Parietal lobe (tissue), 2 donors: ENCODE measurements around the gene HMGN4. TPM values are rescaled to one million over a fixed set of nuclear protein-coding genes. Genes with fewer than 3 reads are reported as not detected.

Source experiments
- small RNA-seq: library from RNA; depleted of rRNA; stranded (forward); fragments of <200 nt; gene quantifications from one replicate; pipeline ENCODE3, GENCODE V24; 2014; ENCODE audit warnings: low replicate concordance
- total RNA-seq: library from RNA; depleted of rRNA; stranded (reverse); fragments of >200 nt; gene quantifications from one replicate; pipeline ENCODE4 v1.2.3, GENCODE V29; 2014

The HMGN4 gene
- total RNA-seq: 56.0 TPM

DNA sequence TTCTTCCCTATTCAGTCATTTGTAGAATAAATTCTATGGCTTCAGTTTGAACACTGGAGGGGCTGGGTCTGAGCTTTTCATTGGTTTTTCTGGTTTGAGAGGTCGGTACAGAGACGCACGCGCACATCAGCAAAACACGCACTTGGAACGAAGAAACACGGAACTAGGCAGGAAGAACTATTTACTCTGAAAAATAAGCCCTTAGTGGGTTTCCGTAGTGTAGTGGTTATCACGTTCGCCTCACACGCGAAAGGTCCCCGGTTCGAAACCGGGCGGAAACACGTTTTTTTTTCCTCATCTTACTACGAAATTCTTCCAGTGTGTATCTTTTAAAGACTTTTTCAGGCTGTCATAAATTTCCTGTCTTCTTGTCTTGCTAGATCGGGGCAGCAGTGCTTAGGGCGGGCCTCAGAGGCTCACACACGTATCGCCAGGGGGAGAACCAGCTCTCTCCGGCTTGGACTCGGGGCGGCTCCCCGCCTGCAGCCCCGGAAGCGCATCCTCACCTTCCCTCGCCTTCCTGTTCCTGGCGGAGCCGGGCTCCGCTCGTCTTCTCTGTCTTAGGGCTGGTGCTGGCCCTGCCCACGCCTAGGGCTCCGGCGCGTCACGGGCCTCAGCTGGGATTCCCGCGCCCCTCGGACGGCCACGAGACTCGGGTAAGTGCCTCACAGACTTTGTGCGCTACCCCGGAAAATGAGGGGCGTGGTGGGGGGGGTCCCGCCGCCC, at the start of gene HMGN4:
Gene HMGN4 (plus strand): TSS at position 521 of the 726 bp plus-strand sequence. CDS start 6,841 bp downstream, outside the sequence.

DNA sequence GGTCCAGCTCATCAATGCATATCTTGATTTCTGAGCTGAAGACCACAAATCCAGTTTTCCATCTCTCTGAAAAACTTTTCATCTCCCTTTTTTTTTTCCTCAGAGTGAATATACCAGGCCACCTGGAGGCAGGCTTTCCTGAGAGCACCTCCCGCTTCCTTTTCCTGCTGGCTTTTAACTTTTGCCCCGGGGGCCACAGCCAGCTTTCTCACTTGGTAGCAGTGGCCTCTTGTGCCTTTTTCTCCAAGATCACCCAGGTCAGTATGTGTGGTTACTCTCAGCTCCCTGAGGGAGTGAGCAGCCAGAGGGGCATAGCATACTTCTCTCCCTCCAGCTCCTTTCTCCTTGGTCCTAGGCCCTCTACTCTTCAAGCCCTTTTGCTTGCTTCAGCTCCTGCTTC, 38.1 kb upstream of the HMGN4 start, which contains the start of gene BTN1A1:
Gene BTN1A1 (plus strand): TSS at position 202 of the 400 bp plus-strand sequence. CDS start 984 bp downstream, outside the sequence.

Small RNAs within 50 kb of the gene (small RNA-seq; reads per million reads assigned to genes)
- not detected for gene RNU6-502P

Other genes starting within 250 kb of the HMGN4 start
- 7.2 TPM for gene BTN3A2, start 173.2 kb upstream of the HMGN4 start, total RNA-seq
- gene BTN2A2, start 155.3 kb upstream of the HMGN4 start, total RNA-seq: 6.6 TPM
- 28.5 TPM for gene BTN3A1, start 136.1 kb upstream of the HMGN4 start, total RNA-seq
- 4.1 TPM for gene BTN3A3, start 97.9 kb upstream of the HMGN4 start, total RNA-seq
- 13.8 TPM for gene BTN2A1, start 80.4 kb upstream of the HMGN4 start, total RNA-seq
- gene BTN1A1, start 38.1 kb upstream of the HMGN4 start, total RNA-seq: not detected
- gene ABT1, start 58.6 kb downstream of the HMGN4 start, total RNA-seq: 11.0 TPM
- gene ZNF322, start 121.4 kb downstream of the HMGN4 start, total RNA-seq: 35.7 TPM